GM23338 (cell line): Measurements from ENCODE around the gene RASL11B. TPM values are rescaled to one million over a fixed set of nuclear protein-coding genes. Genes with fewer than 3 reads are reported as not detected.

Source experiments
- ATAC-seq: fragments of 200-7000 bp; cut with Tn5 transposase; 3 replicates; pipeline ENCODE4 v1.9.1; 2020
- DNase-seq: peaks from one replicate; pipeline ENCODE4 v3.0.0-alpha.2; 2015; ENCODE audit warnings: low spot score
- H2AFZ ChIP-seq: fragments of 200-600 bp; sonication (generic); 2 replicates; pipeline ENCODE4 v1.8.0; 2016; ENCODE audit warnings: antibody characterized with exemption, mild to moderate bottlenecking, moderate library complexity
- H3F3A ChIP-seq: fragments of 200-600 bp; sonication (generic); replicated peaks from 2 replicates; pipeline ENCODE4 v1.8.0; 2017; ENCODE audit warnings: antibody characterized with exemption, mixed run types, low read depth
- H3K27ac ChIP-seq: fragments of 200-600 bp; sonication (generic); 2 replicates; pipeline ENCODE4 v1.6.1; 2016; ENCODE audit warnings: low read depth
- H3K27me3 ChIP-seq: fragments of 200-600 bp; sonication (generic); 2 replicates; pipeline ENCODE4 v1.8.0; 2016; ENCODE audit warnings: mild to moderate bottlenecking, mixed run types, moderate library complexity; ENCODE audit not compliant: insufficient read depth
- H3K36me3 ChIP-seq: fragments of 200-600 bp; sonication (generic); 2 replicates; pipeline ENCODE4 v1.8.0; 2016; ENCODE audit warnings: mild to moderate bottlenecking; ENCODE audit not compliant: insufficient read depth
- H3K4me1 ChIP-seq: fragments of 200-600 bp; sonication (generic); 2 replicates; pipeline ENCODE4 v1.8.0; 2016; ENCODE audit warnings: mild to moderate bottlenecking, moderate library complexity; ENCODE audit not compliant: insufficient read depth
- H3K4me2 ChIP-seq: fragments of 200-600 bp; sonication (generic); 2 replicates; pipeline ENCODE4 v1.7.1; 2017; ENCODE audit warnings: mixed run types
- H3K4me3 ChIP-seq: fragments of 200-600 bp; sonication (generic); 2 replicates; pipeline ENCODE4 v1.6.1; 2016; ENCODE audit warnings: mixed run types
- H3K79me2 ChIP-seq: fragments of 200-600 bp; sonication (generic); replicated peaks from 2 replicates; pipeline ENCODE4 v1.8.0; 2017; ENCODE audit warnings: mild to moderate bottlenecking; ENCODE audit not compliant: insufficient read depth
- H3K9me2 ChIP-seq: fragments of 200-600 bp; sonication (generic); 2 replicates; pipeline ENCODE4 v1.8.0; 2017; ENCODE audit not compliant: insufficient read depth
- H4K20me1 ChIP-seq: fragments of 200-600 bp; sonication (generic); replicated peaks from 2 replicates; pipeline ENCODE4 v1.8.0; 2017; ENCODE audit warnings: mild to moderate bottlenecking; ENCODE audit not compliant: insufficient read depth
- H3K27ac Mint-ChIP-seq: 2 replicates; pipeline ENCODE4 v1.8.0; 2020; ENCODE audit warnings: inconsistent platforms, mild to moderate bottlenecking, moderate library complexity, mixed read lengths
- H3K27me3 Mint-ChIP-seq: 3 replicates; pipeline ENCODE4 v1.8.0; 2022; ENCODE audit warnings: low read depth, mild to moderate bottlenecking, moderate library complexity, mixed read lengths, inconsistent platforms; ENCODE audit not compliant: insufficient read depth, poor library complexity
- H3K36me3 Mint-ChIP-seq: 3 replicates; pipeline ENCODE4 v1.8.0; 2021; ENCODE audit warnings: low read depth, mild to moderate bottlenecking, inconsistent platforms, moderate library complexity, mixed read lengths
- H3K4me1 Mint-ChIP-seq: 3 replicates; pipeline ENCODE4 v1.8.0; 2020; ENCODE audit warnings: mild to moderate bottlenecking, inconsistent platforms, mixed read lengths
- H3K4me3 Mint-ChIP-seq: 3 replicates; pipeline ENCODE4 v1.8.0; 2021; ENCODE audit warnings: moderate library complexity, mild to moderate bottlenecking, inconsistent platforms, mixed read lengths
- H3K9me3 Mint-ChIP-seq: 3 replicates; pipeline ENCODE4 v1.8.0; 2020; ENCODE audit warnings: moderate library complexity, mild to moderate bottlenecking, inconsistent platforms, mixed read lengths
- CREB1 ChIP-seq: fragments of 250-450 bp; sonication (Bioruptor Pico); IDR thresholded peaks from 2 replicates; pipeline ENCODE4 v1.5.0; 2020; ENCODE audit warnings: low read depth, mild to moderate bottlenecking, moderate library complexity
- EZH2 ChIP-seq: fragments of 200-600 bp; sonication (generic); IDR thresholded peaks from one replicate; pipeline ENCODE4 v1.8.0; 2017; ENCODE audit warnings: antibody characterized with exemption, mild to moderate bottlenecking, low read depth; ENCODE audit not compliant: unreplicated experiment
- EZH2phosphoT487 ChIP-seq: fragments of 200-600 bp; sonication (generic); IDR thresholded peaks from one replicate; pipeline ENCODE4 v1.8.1; 2018; ENCODE audit warnings: antibody characterized with exemption; ENCODE audit not compliant: unreplicated experiment
- JUNB ChIP-seq: IDR thresholded peaks from one replicate; pipeline ENCODE4 v1.6.1; 2016; ENCODE audit warnings: antibody characterized with exemption; ENCODE audit not compliant: unreplicated experiment
- NANOG ChIP-seq: IDR thresholded peaks from 2 replicates; pipeline ENCODE4 v1.6.1; 2016; ENCODE audit warnings: antibody characterized with exemption, borderline replicate concordance
- POLR2AphosphoS5 ChIP-seq: IDR thresholded peaks from 2 replicates; pipeline ENCODE4 v1.6.1; 2016; ENCODE audit warnings: antibody characterized with exemption, low read depth
- STAT1 ChIP-seq: IDR thresholded peaks from one replicate; pipeline ENCODE4 v1.6.1; 2016; ENCODE audit warnings: antibody characterized with exemption; ENCODE audit not compliant: unreplicated experiment
- ZNF114 ChIP-seq: fragments of 250-450 bp; sonication (Bioruptor Pico); IDR thresholded peaks from 2 replicates; pipeline ENCODE4 v1.5.0; 2020; ENCODE audit warnings: mild to moderate bottlenecking, moderate library complexity
- polyA plus RNA-seq: library from polyadenylated mRNA; unstranded; fragments of >200 nt; fragmentation: Nextera tagmentation; extraction: Ambion mirVana; gene quantifications from 2 replicates; pipeline ENCODE4 v1.2.1, GENCODE V29; 2016
- total RNA-seq: library from RNA; depleted of rRNA; stranded (reverse); fragments of >200 nt; shearing (Covaris generic); gene quantifications from 2 replicates; pipeline ENCODE4 v1.2.3, GENCODE V29; 2014
- TF ChIP-seq, protein P1 (sequence below), 2 experiments: fragments of 200-600 bp in 1 of 2; sonication (generic) in 1 of 2; conservative IDR thresholded peaks; 2 replicates each; pipeline versions ENCODE4 v1.5.1 to v1.6.1; 2016 to 2017; ENCODE audit warnings: antibody characterized with exemption in 2 of 2, low read depth in 2 of 2, mild to moderate bottlenecking in 2 of 2, moderate library complexity in 1 of 2
- TF ChIP-seq, protein P2 (sequence below): IDR thresholded peaks from one replicate; pipeline ENCODE4 v1.6.1; 2018; ENCODE audit warnings: antibody characterized with exemption; ENCODE audit not compliant: unreplicated experiment

RASL11B gene
- total and polyA plus RNA-seq, 2 experiments from 2014 or later: 69.7 to 100.0 TPM

DNA sequence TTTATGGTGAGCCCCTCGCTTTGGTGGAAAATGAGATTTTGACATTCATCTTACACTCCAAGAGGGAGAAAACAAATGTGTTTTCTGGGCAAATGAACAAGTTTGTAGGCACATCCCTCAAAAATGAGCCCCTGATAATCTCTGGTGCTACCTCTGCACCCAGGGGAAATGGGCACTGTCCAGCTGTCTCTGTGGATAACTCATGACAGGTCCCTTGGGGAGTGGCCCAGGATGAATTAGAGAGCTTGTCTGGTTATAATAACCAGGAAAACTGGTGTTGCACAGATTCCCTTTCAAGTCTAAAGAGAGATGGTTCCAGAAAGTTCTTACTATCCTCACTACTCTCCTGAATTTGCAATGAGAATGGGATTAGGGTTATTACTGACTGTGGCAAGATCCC lies 7.5 kb downstream of the RASL11B start (continued):
- TF ChIP-seq NANOG (no peak), CREB1 (CRISPR knock-in tag) (no peak), STAT1 (no peak)
- TF ChIP-seq, protein P1, sequence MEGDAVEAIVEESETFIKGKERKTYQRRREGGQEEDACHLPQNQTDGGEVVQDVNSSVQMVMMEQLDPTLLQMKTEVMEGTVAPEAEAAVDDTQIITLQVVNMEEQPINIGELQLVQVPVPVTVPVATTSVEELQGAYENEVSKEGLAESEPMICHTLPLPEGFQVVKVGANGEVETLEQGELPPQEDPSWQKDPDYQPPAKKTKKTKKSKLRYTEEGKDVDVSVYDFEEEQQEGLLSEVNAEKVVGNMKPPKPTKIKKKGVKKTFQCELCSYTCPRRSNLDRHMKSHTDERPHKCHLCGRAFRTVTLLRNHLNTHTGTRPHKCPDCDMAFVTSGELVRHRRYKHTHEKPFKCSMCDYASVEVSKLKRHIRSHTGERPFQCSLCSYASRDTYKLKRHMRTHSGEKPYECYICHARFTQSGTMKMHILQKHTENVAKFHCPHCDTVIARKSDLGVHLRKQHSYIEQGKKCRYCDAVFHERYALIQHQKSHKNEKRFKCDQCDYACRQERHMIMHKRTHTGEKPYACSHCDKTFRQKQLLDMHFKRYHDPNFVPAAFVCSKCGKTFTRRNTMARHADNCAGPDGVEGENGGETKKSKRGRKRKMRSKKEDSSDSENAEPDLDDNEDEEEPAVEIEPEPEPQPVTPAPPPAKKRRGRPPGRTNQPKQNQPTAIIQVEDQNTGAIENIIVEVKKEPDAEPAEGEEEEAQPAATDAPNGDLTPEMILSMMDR (conservative IDR thresholded peaks at IDR 0.05; ENCODE audit: low read depth in 2 of 2): no peak
- TF ChIP-seq, protein P2, sequence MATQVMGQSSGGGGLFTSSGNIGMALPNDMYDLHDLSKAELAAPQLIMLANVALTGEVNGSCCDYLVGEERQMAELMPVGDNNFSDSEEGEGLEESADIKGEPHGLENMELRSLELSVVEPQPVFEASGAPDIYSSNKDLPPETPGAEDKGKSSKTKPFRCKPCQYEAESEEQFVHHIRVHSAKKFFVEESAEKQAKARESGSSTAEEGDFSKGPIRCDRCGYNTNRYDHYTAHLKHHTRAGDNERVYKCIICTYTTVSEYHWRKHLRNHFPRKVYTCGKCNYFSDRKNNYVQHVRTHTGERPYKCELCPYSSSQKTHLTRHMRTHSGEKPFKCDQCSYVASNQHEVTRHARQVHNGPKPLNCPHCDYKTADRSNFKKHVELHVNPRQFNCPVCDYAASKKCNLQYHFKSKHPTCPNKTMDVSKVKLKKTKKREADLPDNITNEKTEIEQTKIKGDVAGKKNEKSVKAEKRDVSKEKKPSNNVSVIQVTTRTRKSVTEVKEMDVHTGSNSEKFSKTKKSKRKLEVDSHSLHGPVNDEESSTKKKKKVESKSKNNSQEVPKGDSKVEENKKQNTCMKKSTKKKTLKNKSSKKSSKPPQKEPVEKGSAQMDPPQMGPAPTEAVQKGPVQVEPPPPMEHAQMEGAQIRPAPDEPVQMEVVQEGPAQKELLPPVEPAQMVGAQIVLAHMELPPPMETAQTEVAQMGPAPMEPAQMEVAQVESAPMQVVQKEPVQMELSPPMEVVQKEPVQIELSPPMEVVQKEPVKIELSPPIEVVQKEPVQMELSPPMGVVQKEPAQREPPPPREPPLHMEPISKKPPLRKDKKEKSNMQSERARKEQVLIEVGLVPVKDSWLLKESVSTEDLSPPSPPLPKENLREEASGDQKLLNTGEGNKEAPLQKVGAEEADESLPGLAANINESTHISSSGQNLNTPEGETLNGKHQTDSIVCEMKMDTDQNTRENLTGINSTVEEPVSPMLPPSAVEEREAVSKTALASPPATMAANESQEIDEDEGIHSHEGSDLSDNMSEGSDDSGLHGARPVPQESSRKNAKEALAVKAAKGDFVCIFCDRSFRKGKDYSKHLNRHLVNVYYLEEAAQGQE: no peak

DNA sequence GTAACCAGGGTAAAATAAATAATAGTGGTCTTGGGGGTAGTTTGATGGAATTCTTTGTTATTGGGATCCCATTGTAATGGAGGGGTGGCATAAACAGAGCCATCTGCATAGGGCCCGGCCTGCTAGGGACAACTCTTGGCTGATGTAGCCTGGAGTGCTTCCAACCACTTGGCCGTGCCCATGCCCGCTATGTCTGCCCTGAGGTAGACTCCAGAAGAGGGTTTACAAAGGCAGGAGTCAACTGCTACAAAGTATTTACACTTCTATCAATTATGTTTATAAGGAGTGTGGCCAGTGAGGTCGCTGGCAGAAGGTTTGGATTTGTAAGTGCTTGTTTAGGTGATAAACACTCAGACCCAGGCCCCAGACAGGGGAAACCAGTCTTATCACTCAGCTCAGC lies 8.1 kb downstream of the RASL11B start:
- Histone ChIP-seq H3K36me3 (peaks cover 18% of the 10 kb centered on the region), H3K27me3 (no peaks in the 10 kb centered on the region), H2AFZ (no peak overlapping the region), H3K79me2 (peaks cover 7% of the 10 kb centered on the region), H3K4me3 (no peak overlapping the region), H3F3A (peaks cover 29% of the 10 kb centered on the region), H3K4me2 (no peak overlapping the region), H3K4me1 (peaks cover 39% of the 10 kb centered on the region), H4K20me1 (peaks cover 9% of the 10 kb centered on the region; the same call in 1 of the 2 replicates), H3K9me2 (no peaks in the 10 kb centered on the region; the same call in 1 of the 2 replicates), H3K27ac (no peak overlapping the region)
- Mint-ChIP-seq H3K27ac (no peak overlapping the region), H3K36me3 (peaks cover 34% of the 10 kb centered on the region), H3K4me1 (peaks cover 77% of the 10 kb centered on the region), H3K4me3 (no peak overlapping the region), H3K27me3 (no peaks in the 10 kb centered on the region), H3K9me3 (peaks cover 3% of the 10 kb centered on the region; the same call in 2 of the 3 replicates)
- DNase-seq (no peak), ATAC-seq (no peak)
- TF ChIP-seq POLR2AphosphoS5 (no peak), STAT1 (no peak), NANOG (no peak), EZH2 (no peak), ZNF114 (CRISPR knock-in tag) (no peak), JUNB (no peak), EZH2phosphoT487 (no peak)
- TF ChIP-seq, protein P1 (conservative IDR thresholded peaks at IDR 0.05; ENCODE audit: low read depth in 2 of 2): no peak
- TF ChIP-seq, protein P2: no peak
